HUES64 (cell line): ENCODE results near the gene OR10AG1. TPM values are rescaled to one million over a fixed set of nuclear protein-coding genes. Genes with fewer than 3 reads are reported as not detected.

Experiments used
- H3K27ac ChIP-seq: 2 replicates; pipeline ENCODE4 v1.7.0; 2013; ENCODE audit warnings: low read depth, low read length, inconsistent platforms
- H3K27me3 ChIP-seq: 2 replicates; pipeline ENCODE4 v1.6.1; 2013; ENCODE audit warnings: mild to moderate bottlenecking, low read length; ENCODE audit not compliant: insufficient read depth
- H3K36me3 ChIP-seq: 2 replicates; pipeline ENCODE4 v1.6.1; 2013; ENCODE audit warnings: mild to moderate bottlenecking, low read length; ENCODE audit not compliant: insufficient read depth
- H3K4me1 ChIP-seq: 2 replicates; pipeline ENCODE4 v1.6.1; 2013; ENCODE audit warnings: mild to moderate bottlenecking, low read length, moderate library complexity; ENCODE audit not compliant: insufficient read depth
- H3K4me3 ChIP-seq: 2 replicates; pipeline ENCODE4 v1.5.1; 2013; ENCODE audit warnings: mild to moderate bottlenecking, low read length, moderate library complexity
- H3K9ac ChIP-seq: 2 replicates; pipeline ENCODE4 v1.6.1; 2013; ENCODE audit warnings: mild to moderate bottlenecking, low read depth, low read length
- H3K9me3 ChIP-seq: 2 replicates; pipeline ENCODE4 v1.6.1; 2013; ENCODE audit warnings: low read depth, low read length; ENCODE audit not compliant: insufficient read depth
- WGBS: fragments of 150-250, 120-280 bp; methylation state at CpG from one replicate; pipeline ENCODE4 v1.1.7; 2013; ENCODE audit warnings: missing lambda C conversion rate; 5-methylcytosine and 5-hydroxymethylcytosine counted together
- polyA plus RNA-seq, 2 experiments: library from polyadenylated mRNA; stranded (reverse); fragments of 50-300 nt; gene quantifications; one replicate each; pipeline ENCODE4 v1.2.3, GENCODE V29; 2013

The OR10AG1 gene
- polyA plus RNA-seq (2013, experiment 1 of 2) = not detected
- polyA plus RNA-seq (2013, experiment 2 of 2) = not detected

- Histone ChIP-seq H3K9me3 (no peaks in the 10 kb centered on the region), H3K9ac (no peak within 1 kb of the TSS), H3K4me1 (peaks cover 7% of the 10 kb centered on the region), H3K4me3 (no peak within 1 kb of the TSS), H3K36me3 (no peaks in the 10 kb centered on the region), H3K27ac (no peak within 1 kb of the TSS), H3K27me3 (no peaks in the 10 kb centered on the region)
- WGBS = 93% methylated on average over 2 of the region's 2 CpGs
These were observed at the start of gene OR10AG1 for GRCh38 chr11:55969845-55970244. TSS of gene OR10AG1 (minus strand) at chr11:55969945. CDS start at chr11:55969907, 38 bp downstream.

GRCh38 chr11:56013805-56014204 lies 44.1 kb upstream of the OR10AG1 start:
- H3K9me3 ChIP-seq = no peaks in the 10 kb centered on the region
- H3K4me3 ChIP-seq = no peak overlapping the region
- no peak overlapping the region for H3K27ac ChIP-seq
- H3K4me1 ChIP-seq = no peaks in the 10 kb centered on the region
- no peak overlapping the region for H3K9ac ChIP-seq
- WGBS = 90% methylated on average over 1 of the region's 2 CpGs
- no peaks in the 10 kb centered on the region for H3K27me3 ChIP-seq
- H3K36me3 ChIP-seq = no peaks in the 10 kb centered on the region

- Histone ChIP-seq H3K36me3 (no peaks in the 10 kb centered on the region), H3K27ac (no peak overlapping the region), H3K27me3 (no peaks in the 10 kb centered on the region), H3K9ac (no peak overlapping the region), H3K4me1 (no peaks in the 10 kb centered on the region), H3K9me3 (no peaks in the 10 kb centered on the region), H3K4me3 (no peak overlapping the region)
These were observed 41.0 kb upstream of the OR10AG1 start for GRCh38 chr11:56010716-56011115.

GRCh38 chr11:55994525-55994924 lies 24.8 kb upstream of the OR10AG1 start, which contains the start of gene OR5F1:
TSS of gene OR5F1 (minus strand) at chr11:55994625. CDS start at chr11:55994625, 0 bp downstream.
- Histone ChIP-seq H3K4me1 (peaks cover 20% of the 10 kb centered on the region; the same call in 1 of the 2 replicates), H3K27ac (no peak within 1 kb of the TSS), H3K36me3 (no peaks in the 10 kb centered on the region), H3K9ac (no peak within 1 kb of the TSS), H3K4me3 (no peak within 1 kb of the TSS), H3K9me3 (peaks cover 11% of the 10 kb centered on the region; the same call in 1 of the 2 replicates), H3K27me3 (no peaks in the 10 kb centered on the region)
- 100% methylated on average over 2 of the region's 2 CpGs for WGBS

- Histone ChIP-seq H3K27ac (no peak overlapping the region), H3K4me3 (no peak overlapping the region), H3K36me3 (no peaks in the 10 kb centered on the region), H3K4me1 (peaks cover 7% of the 10 kb centered on the region), H3K9ac (no peak overlapping the region), H3K27me3 (no peaks in the 10 kb centered on the region), H3K9me3 (no peaks in the 10 kb centered on the region)
- 96% methylated on average over 3 of the region's 3 CpGs for WGBS
These were observed 1.2 kb upstream of the OR10AG1 start for GRCh38 chr11:55970935-55971334.

GRCh38 chr11:55967914-55968313 lies 1.8 kb downstream of the OR10AG1 start:
- no peak overlapping the region for H3K9ac ChIP-seq
- H3K27ac ChIP-seq = no peak overlapping the region
- no peaks in the 10 kb centered on the region for H3K9me3 ChIP-seq
- no peak overlapping the region for H3K4me3 ChIP-seq
- no peaks in the 10 kb centered on the region; the same call in 1 of the 2 replicates for H3K4me1 ChIP-seq
- WGBS = 96% methylated on average over 5 of the region's 5 CpGs
- H3K36me3 ChIP-seq = no peaks in the 10 kb centered on the region
- H3K27me3 ChIP-seq = no peaks in the 10 kb centered on the region

- H3K27ac ChIP-seq = no peak overlapping the region
- no peaks in the 10 kb centered on the region; the same call in 1 of the 2 replicates for H3K4me1 ChIP-seq
- no peaks in the 10 kb centered on the region for H3K27me3 ChIP-seq
- H3K9ac ChIP-seq = no peak overlapping the region
- 68% methylated on average over 2 of the region's 2 CpGs for WGBS
- no peaks in the 10 kb centered on the region for H3K9me3 ChIP-seq
- no peaks in the 10 kb centered on the region for H3K36me3 ChIP-seq
- no peak overlapping the region for H3K4me3 ChIP-seq
These were observed 3.4 kb downstream of the OR10AG1 start for GRCh38 chr11:55966391-55966790.

GRCh38 chr11:55956521-55956920 lies 13.2 kb downstream of the OR10AG1 start:
- Histone ChIP-seq H3K36me3 (no peaks in the 10 kb centered on the region), H3K9me3 (no peaks in the 10 kb centered on the region), H3K27ac (no peak overlapping the region), H3K4me3 (no peak overlapping the region), H3K4me1 (no peaks in the 10 kb centered on the region), H3K27me3 (no peaks in the 10 kb centered on the region), H3K9ac (no peak overlapping the region)
- WGBS = 78% methylated on average over 2 of the region's 4 CpGs

GRCh38 chr11:55949330-55949729 lies 20.4 kb downstream of the OR10AG1 start:
- no peaks in the 10 kb centered on the region for H3K36me3 ChIP-seq
- no peaks in the 10 kb centered on the region for H3K4me1 ChIP-seq
- no peak overlapping the region for H3K27ac ChIP-seq
- 86% methylated on average over 4 of the region's 4 CpGs for WGBS
- H3K9ac ChIP-seq = no peak overlapping the region
- H3K9me3 ChIP-seq = peaks cover 3% of the 10 kb centered on the region; the same call in 1 of the 2 replicates
- no peak overlapping the region for H3K4me3 ChIP-seq
- H3K27me3 ChIP-seq = no peaks in the 10 kb centered on the region

- Histone ChIP-seq H3K4me3 (no peak overlapping the region), H3K4me1 (no peaks in the 10 kb centered on the region), H3K9ac (no peak overlapping the region), H3K27me3 (no peaks in the 10 kb centered on the region), H3K36me3 (no peaks in the 10 kb centered on the region), H3K27ac (no peak overlapping the region), H3K9me3 (peaks cover 3% of the 10 kb centered on the region; the same call in 1 of the 2 replicates)
- WGBS = 12% methylated on average over 2 of the region's 3 CpGs
These were observed 26.9 kb downstream of the OR10AG1 start for GRCh38 chr11:55942785-55943392.

- peaks cover 23% of the 10 kb centered on the region; the same call in 1 of the 2 replicates for H3K9me3 ChIP-seq
- 100% methylated on average over 1 of the region's 2 CpGs for WGBS
- no peak within 1 kb of the TSS for H3K27ac ChIP-seq
- H3K4me1 ChIP-seq = no peaks in the 10 kb centered on the region
- no peaks in the 10 kb centered on the region for H3K36me3 ChIP-seq
- no peaks in the 10 kb centered on the region for H3K27me3 ChIP-seq
- no peak within 1 kb of the TSS for H3K4me3 ChIP-seq
- no peak within 1 kb of the TSS for H3K9ac ChIP-seq
These were observed 33.4 kb downstream of the OR10AG1 start, which contains the start of gene OR5I1 for GRCh38 chr11:55936300-55936699. TSS of gene OR5I1 (minus strand) at chr11:55936400. CDS start at chr11:55936400, 0 bp downstream.
